ENCODE data around the gene MRAS.

GRCh38 chr3:138308783-138309182 lies 39.6 kb upstream of the MRAS start:
- TF ChIP-seq CTCF (IDR thresholded peaks at IDR 0.05) (no peak), POLR2A (IDR thresholded peaks at IDR 0.05) (no peak)

All from testis (tissue), 2 donors.